ENCODE measurements around the gene EDAR. TPM values are rescaled to one million over a fixed set of nuclear protein-coding genes. Genes with fewer than 3 reads are reported as not detected.

Gene EDAR
- total and polyA plus RNA-seq, 4 experiments from 2014 or later = 3.0 to 6.3 (median 4.6) TPM

DNA sequence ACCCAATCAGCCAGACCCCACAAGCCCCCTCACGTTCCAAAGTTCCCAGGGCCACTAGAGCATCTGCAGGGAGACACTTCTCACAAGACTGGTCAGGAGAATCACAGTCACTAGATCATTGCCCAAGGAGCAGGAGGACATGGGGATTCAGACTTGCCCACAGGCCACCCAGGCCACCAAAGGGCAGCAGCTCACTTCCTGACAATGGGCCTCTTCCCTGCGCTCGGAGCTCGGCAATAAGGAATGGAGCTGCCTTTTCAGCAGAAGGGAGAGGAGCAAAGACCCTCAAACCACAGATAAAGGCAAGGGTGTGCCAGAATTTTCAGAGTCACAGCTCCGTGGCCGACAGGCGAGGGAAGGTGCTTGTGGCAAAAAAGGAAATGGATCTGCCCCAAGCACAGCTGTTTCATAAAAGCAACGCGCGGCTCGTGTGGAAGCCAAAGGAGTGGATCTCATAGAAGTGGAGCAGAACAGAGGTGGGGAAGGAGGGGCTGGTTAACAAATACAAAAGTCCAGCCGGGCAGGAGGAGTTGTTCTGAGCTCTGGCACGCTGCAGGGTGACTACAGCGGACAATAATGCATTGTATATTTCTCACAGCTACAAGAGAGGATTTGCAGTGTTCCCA is 72.1 kb downstream of the EDAR start:
- intact Hi-C loops (cut with micrococcal nuclease) = no loop called here
- no peak for DNase-seq
- no peaks in the 10 kb centered on the region for H3K36me3 Mint-ChIP-seq

DNA sequence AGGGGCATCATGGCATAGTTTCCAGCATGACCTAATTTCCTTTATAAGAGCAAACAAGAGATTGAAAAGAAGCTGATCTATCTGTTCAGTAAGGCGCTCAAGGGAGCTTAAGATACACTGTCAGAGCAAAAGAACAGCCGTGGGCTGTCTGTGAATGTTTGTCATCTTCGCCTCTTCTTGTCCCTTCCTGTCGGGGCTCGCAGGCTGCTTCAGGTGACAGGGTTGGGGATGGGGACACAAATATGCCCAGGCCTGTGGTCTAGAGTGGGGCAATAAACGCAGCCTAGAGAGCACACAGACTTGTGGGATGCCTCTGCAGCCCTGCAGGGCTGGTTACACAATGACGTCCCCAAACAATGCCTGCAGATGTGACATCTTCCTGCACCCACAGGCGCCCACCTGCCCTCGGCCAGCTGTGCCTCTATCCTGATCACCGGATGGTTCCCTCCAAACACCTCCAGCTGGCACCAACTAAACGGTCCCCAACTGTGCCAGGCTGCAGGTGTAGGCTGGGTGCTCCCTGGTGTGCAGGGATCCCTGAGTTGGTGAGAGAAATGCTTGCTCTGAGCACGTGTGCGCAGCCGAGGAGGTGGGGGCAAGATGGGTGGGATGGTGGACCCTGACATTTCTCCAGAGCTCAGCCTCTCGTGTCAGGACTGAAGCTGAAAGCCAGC is 72.8 kb downstream of the EDAR start:
- no peak overlapping the region for H3K27ac Mint-ChIP-seq
- H3K36me3 Mint-ChIP-seq = no peaks in the 10 kb centered on the region
- no peak for DNase-seq
- Histone ChIP-seq H3K27me3 (ENCODE audit: insufficient read depth, low read length) (no peaks in the 10 kb centered on the region), H3K4me1 (ENCODE audit: insufficient read depth, low read length) (no peaks in the 10 kb centered on the region), H3K36me3 (ENCODE audit: insufficient read depth, low read length) (no peaks in the 10 kb centered on the region), H3K4me3 (ENCODE audit: low read length in 2 of 2) (no peak overlapping the region), H3K9me3 (ENCODE audit: control insufficient read depth in 1 of 2, low read length in 2 of 2) (no peaks in the 10 kb centered on the region), H3K27ac (ENCODE audit: low read depth, low read length) (no peak overlapping the region)
- CTCF ChIA-PET (ENCODE audit: partially characterized antibody) = interaction anchor here (0.8 to 1.3 kb wide), 2 partner anchors 13 to 21 kb away, joined by 3 read pairs; no protein-coding TSS in a partner anchor
- H3K9me3 Mint-ChIP-seq = peaks cover 0 to 2% (median 0%) of the 10 kb centered on the region in 8 donors
- H3K4me3 Mint-ChIP-seq = no peak overlapping the region
- POLR2A ChIA-PET (ENCODE audit: partially characterized antibody) = no interaction called here
- H3K4me1 Mint-ChIP-seq = peaks cover 0 to 2% (median 0%) of the 10 kb centered on the region in 4 donors
- intact Hi-C loops (cut with micrococcal nuclease) = no loop called here
- no peaks in the 10 kb centered on the region for H3K27me3 Mint-ChIP-seq

More for the DNA sequence above, 72.1 kb downstream of the EDAR start:
- peaks cover 0 to 2% (median 0%) of the 10 kb centered on the region in 4 donors for H3K4me1 Mint-ChIP-seq
- Histone ChIP-seq H3K27me3 (ENCODE audit: insufficient read depth, low read length) (no peaks in the 10 kb centered on the region), H3K4me3 (ENCODE audit: low read length in 2 of 2) (no peak overlapping the region), H3K4me1 (ENCODE audit: insufficient read depth, low read length) (no peaks in the 10 kb centered on the region), H3K27ac (ENCODE audit: low read depth, low read length) (no peak overlapping the region), H3K9me3 (ENCODE audit: control insufficient read depth in 1 of 2, low read length in 2 of 2) (no peaks in the 10 kb centered on the region), H3K36me3 (ENCODE audit: insufficient read depth, low read length) (no peaks in the 10 kb centered on the region)
- no peak overlapping the region for H3K27ac Mint-ChIP-seq
- peaks cover 0 to 2% (median 0%) of the 10 kb centered on the region in 8 donors for H3K9me3 Mint-ChIP-seq
- ChIA-PET POLR2A (ENCODE audit: partially characterized antibody) (no interaction called here), CTCF (ENCODE audit: partially characterized antibody) (no interaction called here)
- no peaks in the 10 kb centered on the region for H3K27me3 Mint-ChIP-seq
- no peak overlapping the region for H3K4me3 Mint-ChIP-seq

GRCh38 chr2:108912629-108912902 is 76.5 kb downstream of the EDAR start:
- no peaks in the 10 kb centered on the region for H3K9me3 Mint-ChIP-seq
- peaks cover 0 to 2% (median 0%) of the 10 kb centered on the region in 4 donors for H3K4me1 Mint-ChIP-seq
- H3K4me3 ChIP-seq (ENCODE audit: low read length in 2 of 2) = no peak overlapping the region
- H3K4me3 Mint-ChIP-seq = no peak overlapping the region
- no peak overlapping the region for H3K27ac ChIP-seq (ENCODE audit: low read depth, low read length)
- CTCF ChIA-PET (ENCODE audit: partially characterized antibody) = interaction anchor here (1.4 kb wide), 1 partner anchor 16 kb away, joined by 4 read pairs; no protein-coding TSS in a partner anchor
- H3K27me3 Mint-ChIP-seq = no peaks in the 10 kb centered on the region
- H3K9me3 ChIP-seq (ENCODE audit: control insufficient read depth in 1 of 2, low read length in 2 of 2) = no peaks in the 10 kb centered on the region
- no peaks in the 10 kb centered on the region for H3K4me1 ChIP-seq (ENCODE audit: insufficient read depth, low read length)
- H3K27ac Mint-ChIP-seq = no peak overlapping the region
- peaks cover 0 to 2% of the 10 kb centered on the region in 2 donors for H3K36me3 Mint-ChIP-seq
- intact Hi-C loops (cut with micrococcal nuclease) = no loop called here
- no peak for DNase-seq
- H3K27me3 ChIP-seq (ENCODE audit: insufficient read depth, low read length) = no peaks in the 10 kb centered on the region
- POLR2A ChIA-PET (ENCODE audit: partially characterized antibody) = no interaction called here
- H3K36me3 ChIP-seq (ENCODE audit: insufficient read depth, low read length) = no peaks in the 10 kb centered on the region

GRCh38 chr2:108911807-108912628 is 77.0 kb downstream of the EDAR start:
- POLR2A ChIA-PET (ENCODE audit: partially characterized antibody) = no interaction called here
- H3K36me3 Mint-ChIP-seq = peaks cover 0 to 2% of the 10 kb centered on the region in 2 donors
- no peak overlapping the region for H3K4me3 ChIP-seq (ENCODE audit: low read length in 2 of 2)
- H3K27ac ChIP-seq (ENCODE audit: low read depth, low read length) = no peak overlapping the region
- no peaks in the 10 kb centered on the region for H3K36me3 ChIP-seq (ENCODE audit: insufficient read depth, low read length)
- H3K4me3 Mint-ChIP-seq = no peak overlapping the region
- intact Hi-C loops (cut with micrococcal nuclease) = no loop called here
- H3K4me1 Mint-ChIP-seq = no peaks in the 10 kb centered on the region
- no peaks in the 10 kb centered on the region for H3K27me3 Mint-ChIP-seq
- no peaks in the 10 kb centered on the region for H3K27me3 ChIP-seq (ENCODE audit: insufficient read depth, low read length)
- CTCF ChIA-PET (ENCODE audit: partially characterized antibody) = interaction anchor here (1.4 kb wide), 1 partner anchor 16 kb away, joined by 4 read pairs; no protein-coding TSS in a partner anchor
- DNase-seq = no peak
- no peaks in the 10 kb centered on the region for H3K9me3 Mint-ChIP-seq
- H3K4me1 ChIP-seq (ENCODE audit: insufficient read depth, low read length) = no peaks in the 10 kb centered on the region
- H3K27ac Mint-ChIP-seq = no peak overlapping the region
- no peaks in the 10 kb centered on the region for H3K9me3 ChIP-seq (ENCODE audit: control insufficient read depth in 1 of 2, low read length in 2 of 2)

GRCh38 chr2:108911401-108911800 is 77.6 kb downstream of the EDAR start:
- no peak overlapping the region for H3K27ac ChIP-seq (ENCODE audit: low read depth, low read length)
- peaks cover 0 to 2% of the 10 kb centered on the region in 2 donors for H3K36me3 Mint-ChIP-seq
- ChIA-PET CTCF (ENCODE audit: partially characterized antibody) (interaction anchor here (1.4 kb wide), 1 partner anchor 17 kb away, joined by 4 read pairs; no protein-coding TSS in a partner anchor), POLR2A (ENCODE audit: partially characterized antibody) (no interaction called here)
- H3K4me3 ChIP-seq (ENCODE audit: low read length in 2 of 2) = no peak overlapping the region
- no peaks in the 10 kb centered on the region for H3K4me1 Mint-ChIP-seq
- intact Hi-C loops (cut with micrococcal nuclease) = no loop called here
- no peak for DNase-seq
- no peaks in the 10 kb centered on the region for H3K36me3 ChIP-seq (ENCODE audit: insufficient read depth, low read length)
- no peaks in the 10 kb centered on the region for H3K27me3 Mint-ChIP-seq
- H3K27me3 ChIP-seq (ENCODE audit: insufficient read depth, low read length) = no peaks in the 10 kb centered on the region
- H3K4me1 ChIP-seq (ENCODE audit: insufficient read depth, low read length) = no peaks in the 10 kb centered on the region
- H3K9me3 Mint-ChIP-seq = no peaks in the 10 kb centered on the region
- no peak overlapping the region for H3K4me3 Mint-ChIP-seq
- no peak overlapping the region for H3K27ac Mint-ChIP-seq
- H3K9me3 ChIP-seq (ENCODE audit: control insufficient read depth in 1 of 2, low read length in 2 of 2) = no peaks in the 10 kb centered on the region

DNA sequence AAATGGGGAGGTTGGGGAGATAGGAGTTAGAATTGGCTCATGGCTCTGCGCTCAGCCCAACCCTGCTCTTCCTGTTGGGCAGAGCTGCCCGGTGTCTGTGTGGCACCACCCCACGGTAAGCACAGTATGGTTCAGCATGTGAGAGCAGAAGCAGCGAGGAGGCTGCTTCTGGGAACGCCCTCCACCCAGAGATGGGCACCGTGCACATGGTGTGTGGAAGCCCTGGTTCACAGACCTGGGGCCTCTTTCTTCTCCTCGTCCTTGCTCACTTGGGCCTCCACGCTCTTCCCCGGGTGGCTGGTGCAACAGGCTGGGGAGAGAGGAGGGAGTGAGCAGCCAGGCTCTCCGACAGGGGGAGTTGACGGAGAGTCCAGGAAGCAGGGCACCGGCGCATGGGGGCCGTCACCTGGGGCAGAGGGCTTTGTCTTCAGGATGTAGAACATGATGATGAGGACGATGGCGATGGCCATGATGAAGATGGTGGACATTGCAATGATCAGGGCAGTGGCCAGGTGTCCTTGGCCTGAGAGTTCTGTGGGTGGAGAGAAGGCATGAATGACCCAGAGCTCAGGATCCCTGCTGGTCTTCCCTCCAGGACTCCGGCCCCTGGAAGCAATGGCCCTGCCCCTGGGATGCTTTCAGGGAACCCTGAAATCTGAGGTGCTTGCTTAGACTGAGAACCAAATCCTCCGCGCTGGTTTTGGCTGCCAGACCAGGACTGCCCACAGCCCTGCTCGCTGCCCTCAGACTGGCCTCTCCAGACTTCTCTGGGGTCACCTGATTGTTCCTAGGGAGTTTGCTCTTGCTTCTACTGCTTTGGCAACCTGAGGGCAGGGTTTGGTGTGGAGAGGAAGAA is 78.3 kb downstream of the EDAR start:
- H3K4me3 Mint-ChIP-seq = no peak overlapping the region
- Histone ChIP-seq H3K27ac (ENCODE audit: low read depth, low read length) (no peak overlapping the region), H3K4me1 (ENCODE audit: insufficient read depth, low read length) (no peaks in the 10 kb centered on the region), H3K9me3 (ENCODE audit: control insufficient read depth in 1 of 2, low read length in 2 of 2) (no peaks in the 10 kb centered on the region), H3K27me3 (ENCODE audit: insufficient read depth, low read length) (no peaks in the 10 kb centered on the region), H3K36me3 (ENCODE audit: insufficient read depth, low read length) (no peaks in the 10 kb centered on the region), H3K4me3 (ENCODE audit: low read length in 2 of 2) (no peak overlapping the region)
- intact Hi-C loops (cut with micrococcal nuclease) = no loop called here
- peaks cover 0 to 2% of the 10 kb centered on the region in 2 donors for H3K36me3 Mint-ChIP-seq
- H3K27me3 Mint-ChIP-seq = no peaks in the 10 kb centered on the region
- H3K9me3 Mint-ChIP-seq = no peaks in the 10 kb centered on the region
- CTCF ChIA-PET (ENCODE audit: partially characterized antibody) = no interaction called here
- no peaks in the 10 kb centered on the region for H3K4me1 Mint-ChIP-seq
- no peak overlapping the region for H3K27ac Mint-ChIP-seq
- POLR2A ChIA-PET (ENCODE audit: partially characterized antibody) = no interaction called here
- no peak for DNase-seq

DNA sequence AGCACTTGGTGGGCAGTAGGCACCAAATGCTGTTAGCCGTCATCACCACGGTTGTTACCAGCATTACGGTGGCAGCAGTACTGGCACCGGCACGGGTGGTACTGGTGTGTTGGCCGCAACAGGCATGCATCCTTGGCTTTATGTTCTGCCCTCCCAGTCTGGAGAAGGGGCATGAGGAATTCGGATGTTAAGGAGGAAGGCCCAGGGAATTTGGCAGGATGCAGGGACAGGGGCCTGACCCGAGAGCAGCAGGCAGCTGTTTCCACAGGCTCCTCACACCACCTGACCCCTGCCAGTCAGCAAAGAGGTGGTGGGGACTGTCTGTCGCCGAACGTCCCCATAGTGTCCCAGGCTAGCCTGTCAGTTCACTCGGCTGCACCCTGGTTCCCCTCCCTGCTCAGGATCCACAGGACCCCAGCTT is 79.0 kb downstream of the EDAR start:
- intact Hi-C loops (cut with micrococcal nuclease) = no loop called here

More for the DNA sequence above, 79.0 kb downstream of the EDAR start:
- H3K9me3 Mint-ChIP-seq = no peaks in the 10 kb centered on the region
- Histone ChIP-seq H3K4me3 (ENCODE audit: low read length in 2 of 2) (no peak overlapping the region), H3K9me3 (ENCODE audit: control insufficient read depth in 1 of 2, low read length in 2 of 2) (no peaks in the 10 kb centered on the region), H3K36me3 (ENCODE audit: insufficient read depth, low read length) (no peaks in the 10 kb centered on the region), H3K27ac (ENCODE audit: low read depth, low read length) (no peak overlapping the region), H3K27me3 (ENCODE audit: insufficient read depth, low read length) (no peaks in the 10 kb centered on the region), H3K4me1 (ENCODE audit: insufficient read depth, low read length) (no peaks in the 10 kb centered on the region)
- CTCF ChIA-PET (ENCODE audit: partially characterized antibody) = no interaction called here
- no peak overlapping the region for H3K4me3 Mint-ChIP-seq
- H3K4me1 Mint-ChIP-seq = no peaks in the 10 kb centered on the region
- no peak overlapping the region for H3K27ac Mint-ChIP-seq
- H3K36me3 Mint-ChIP-seq = peaks cover 2% of the 10 kb centered on the region in 2 donors
- POLR2A ChIA-PET (ENCODE audit: partially characterized antibody) = no interaction called here
- no peaks in the 10 kb centered on the region for H3K27me3 Mint-ChIP-seq
- no peak for DNase-seq
